K562 (cell line): ENCODE data around the gene TKT. TPM values are rescaled to one million over a fixed set of nuclear protein-coding genes. Genes with fewer than 3 reads are reported as not detected.

Experiments
- ATAC-seq: fragments of 200-7000 bp; cut with Tn5 transposase; 3 replicates; pipeline ENCODE4 v1.9.1; 2020; ENCODE audit warnings: moderate library complexity
- BruUV-seq: library from RNA; stranded (reverse); fragments of 400-500 nt; replicated peaks from 2 replicates; lab custom pipeline; 2021; lab: Mats Ljungman, UMichigan
- CTCF ChIA-PET: fragments of 300-600 bp; formaldehyde crosslinking; extraction: SDS; loops from one replicate; lab custom pipeline; 2021; ENCODE audit warnings: low intra/inter-chr PET ratio; lab: Yijun Ruan, JAX
- POLR2A ChIA-PET: fragments of 300-600, 350-650 bp; sonication (Branson Sonifier 250); formaldehyde crosslinking; extraction: SDS; loops from one replicate; lab custom pipeline; 2021; ENCODE audit warnings: antibody characterized with exemption, inconsistent platforms; lab: Yijun Ruan, JAX
- DNase-seq, 4 experiments: peaks; one replicate each; pipeline versions ENCODE4 v3.0.0 to v3.0.0-alpha.2; 2011 to 2018; ENCODE audit warnings: low spot score in 3 of 4, mixed read lengths in 3 of 4; ENCODE audit errors: extremely low read depth in 1 of 4
- FAIRE-seq: peaks from 2 replicates; lab custom pipeline; 2011; peaks lifted over from hg19 to GRCh38; lab: Jason Lieb, UNC
- H2AFZ ChIP-seq: 2 replicates; pipeline ENCODE4 v1.6.0; 2011; ENCODE audit warnings: low read depth, low read length, control low read depth, inconsistent platforms
- H3K27ac ChIP-seq: fragments of 200-600 bp; 3 replicates; pipeline ENCODE4 v1.8.0; 2011; ENCODE audit warnings: low read depth, mild to moderate bottlenecking, control low read depth, inconsistent platforms, low read length, moderate library complexity, mixed read lengths; ENCODE audit errors: extremely low read depth
- H3K27me3 ChIP-seq, 2 experiments: fragments of 300-600 bp in 1 of 2; 2 replicates in 1 of 2; 3 replicates in 1 of 2; pipeline versions ENCODE4 v1.6.0 to v1.8.0; 2011; ENCODE audit warnings: inconsistent platforms in 2 of 2, low read length in 2 of 2, mild to moderate bottlenecking in 1 of 2, mixed read lengths in 1 of 2, moderate library complexity in 1 of 2; ENCODE audit not compliant: control insufficient read depth in 2 of 2, insufficient read depth in 2 of 2
- H3K36me3 ChIP-seq: fragments of 300-600 bp; 3 replicates; pipeline ENCODE4 v1.8.0; 2011; ENCODE audit warnings: mild to moderate bottlenecking, low read length, inconsistent platforms; ENCODE audit not compliant: control insufficient read depth, insufficient read depth
- H3K4me1 ChIP-seq, 2 experiments: fragments of 200-600 bp in 1 of 2; replicated peaks in 1 of 2; 2 replicates in 1 of 2; 3 replicates in 1 of 2; pipeline versions ENCODE4 v1.5.1 to v1.8.0; 2011; ENCODE audit warnings: inconsistent platforms in 2 of 2, low read length in 2 of 2, mild to moderate bottlenecking in 1 of 2, mixed read lengths in 1 of 2, moderate library complexity in 1 of 2; ENCODE audit not compliant: control insufficient read depth in 2 of 2, insufficient read depth in 2 of 2
- H3K4me2 ChIP-seq: 2 replicates; pipeline ENCODE4 v1.6.1; 2011; ENCODE audit warnings: low read length, control low read depth, inconsistent platforms, mixed read lengths; ENCODE audit not compliant: insufficient read depth
- H3K4me3 ChIP-seq: fragments of 200-600 bp; sonication (generic), shearing (Covaris generic); 2 replicates; pipeline ENCODE4 v1.5.1; 2016; ENCODE audit warnings: control low read depth, inconsistent platforms
- H3K79me2 ChIP-seq: fragments of 200-600 bp; 3 replicates; pipeline ENCODE4 v1.8.0; 2011; ENCODE audit warnings: low read length, inconsistent platforms; ENCODE audit not compliant: control insufficient read depth, insufficient read depth
- H3K9ac ChIP-seq, 2 experiments: 2 replicates each; pipeline versions ENCODE4 v1.6.0 to v1.6.1; 2011; ENCODE audit warnings: low read depth in 2 of 2, low read length in 2 of 2, control low read depth in 1 of 2, inconsistent platforms in 1 of 2, mild to moderate bottlenecking in 1 of 2, mixed read lengths in 1 of 2; ENCODE audit not compliant: insufficient read depth in 1 of 2
- H3K9me1 ChIP-seq: one replicate; pipeline ENCODE4 v1.6.0; 2011; ENCODE audit warnings: inconsistent platforms, mild to moderate bottlenecking, low read length, moderate library complexity; ENCODE audit not compliant: control insufficient read depth, insufficient read depth
- H3K9me3 ChIP-seq: replicated peaks from 2 replicates; pipeline ENCODE4 v1.5.1; 2011; ENCODE audit warnings: low read depth, low read length, inconsistent platforms; ENCODE audit not compliant: control insufficient read depth, insufficient read depth
- H4K20me1 ChIP-seq: replicated peaks from 2 replicates; pipeline ENCODE4 v1.6.1; 2011; ENCODE audit warnings: low read length, inconsistent platforms, mixed read lengths; ENCODE audit not compliant: control insufficient read depth, insufficient read depth
- BRD4 ChIP-seq: fragments of 200-600 bp; sonication (generic); IDR thresholded peaks from 2 replicates; pipeline ENCODE4 v1.6.1; 2017; ENCODE audit warnings: inconsistent platforms
- C11orf30 ChIP-seq: fragments of 450-650 bp; IDR thresholded peaks from 2 replicates; pipeline ENCODE4 v1.6.1; 2016; ENCODE audit warnings: low read depth, mild to moderate bottlenecking
- CCAR2 ChIP-seq: fragments of 200-400 bp; formaldehyde crosslinking; IDR thresholded peaks from 2 replicates; pipeline ENCODE4 v1.6.1; 2017; ENCODE audit warnings: mild to moderate bottlenecking, low read depth, low read length
- KAT7 ChIP-seq: sonication (generic); formaldehyde crosslinking; IDR thresholded peaks from 2 replicates; pipeline ENCODE4 v1.8.0; 2022; ENCODE audit warnings: missing genetic modification reagents, mild to moderate bottlenecking, borderline replicate concordance
- MTA2 ChIP-seq: fragments of 450-650 bp; IDR thresholded peaks from 2 replicates; pipeline ENCODE4 v1.6.1; 2016; ENCODE audit warnings: low read depth
- MYC ChIP-seq, 2 experiments: fragments of 250-450 bp in 1 of 2; sonication (Bioruptor Pico) in 1 of 2; IDR thresholded peaks; 2 replicates each; pipeline versions ENCODE4 v1.5.1 to v1.6.1; 2012 to 2021; ENCODE audit warnings: low read depth in 2 of 2, borderline replicate concordance in 1 of 2, improper control_type of control experiment in 1 of 2, low read length in 1 of 2, mild to moderate bottlenecking in 1 of 2, moderate library complexity in 1 of 2
- NFXL1 ChIP-seq: fragments of 450-650 bp; formaldehyde crosslinking; IDR thresholded peaks from 2 replicates; pipeline ENCODE4 v1.4.0; 2021; ENCODE audit warnings: mild to moderate bottlenecking
- PURB ChIP-seq: sonication (generic); formaldehyde crosslinking; IDR thresholded peaks from 2 replicates; pipeline ENCODE4 v1.9.0; 2021; ENCODE audit warnings: low read depth, mild to moderate bottlenecking, missing genetic modification reagents
- SAP30 ChIP-seq: fragments of 200-600 bp; sonication (generic); IDR thresholded peaks from 2 replicates; pipeline ENCODE4 v1.6.1; 2012; ENCODE audit warnings: borderline replicate concordance, low read depth, mild to moderate bottlenecking, moderate library complexity, low read length, control low read depth, inconsistent platforms; ENCODE audit not compliant: insufficient read depth, poor library complexity, severe bottlenecking
- ZFP36 ChIP-seq: fragments of 150-350 bp; IDR thresholded peaks from 2 replicates; pipeline ENCODE4 v1.6.1; 2018; ENCODE audit warnings: low read length, low read depth; ENCODE audit not compliant: partially characterized antibody
- ZNF511 ChIP-seq: sonication (generic); formaldehyde crosslinking; IDR thresholded peaks from 2 replicates; pipeline ENCODE4 v1.8.0; 2022; ENCODE audit warnings: mild to moderate bottlenecking, missing genetic modification reagents
- ZNF695 ChIP-seq: fragments of 450-650 bp; formaldehyde crosslinking; IDR thresholded peaks from 2 replicates; pipeline ENCODE4 v1.4.0; 2020; ENCODE audit warnings: mild to moderate bottlenecking, moderate library complexity
- ZNF740 ChIP-seq, 3 experiments: fragments of 200-800 bp in 1 of 3; sonication (Bioruptor generic) in 1 of 3; sonication (generic) in 1 of 3; formaldehyde crosslinking in 1 of 3; IDR thresholded peaks; 2 replicates each; pipeline versions ENCODE4 v1.6.1 to v1.8.0; 2016 to 2022; ENCODE audit warnings: mild to moderate bottlenecking in 2 of 3, missing compliant biosample characterization in 2 of 3, missing genetic modification characterization in 2 of 3, missing genetic modification reagents in 1 of 3
- WGBS: fragments of 100-300 bp; shearing (Covaris generic); methylation state at CpG from one replicate; pipeline ENCODE4 v1.1.6; 2016; ENCODE audit warnings: low coverage, mixed read lengths; ENCODE audit not compliant: insufficient coverage; ENCODE audit errors: missing lambda C conversion rate; 5-methylcytosine and 5-hydroxymethylcytosine counted together
- in situ Hi-C: fragments of 300-500 bp; cut with MboI; formaldehyde crosslinking; loops from 4 replicates; pipeline ENCODE4 v1.15.0; 2018; ENCODE audit warnings: inconsistent platforms, mixed read lengths
- intact Hi-C: fragments of 100-400 bp; cut with micrococcal nuclease; formaldehyde crosslinking; loops from 2 replicates; pipeline ENCODE4 v1.14.2; 2022
- polyA plus RNA-seq, 8 experiments: library from polyadenylated mRNA; depleted of rRNA in 4 of 8; stranded (reverse) in 5 of 8; unstranded in 3 of 8; fragments of >200 nt; fragmentation: Nextera tagmentation in 2 of 8; fragmentation: Illumina TruSeq in 1 of 8; extraction: Ambion mirVana in 2 of 8; extraction: Trizol in 1 of 8; gene quantifications; 2 replicates each; pipeline versions ENCODE4 v1.2.1 to v1.2.3, GENCODE V29; 2011 to 2014; ENCODE audit warnings: inconsistent platforms in 1 of 8, missing spikeins in 1 of 8
- total RNA-seq, 7 experiments: library from RNA; depleted of rRNA in 6 of 7; stranded (reverse); fragments of >200 nt in 6 of 7; fragmentation: Illumina TruSeq in 2 of 7; extraction: Trizol in 2 of 7; gene quantifications; 2 replicates each; pipeline versions ENCODE4 v1.2.1 to v1.2.3, GENCODE V29; 2011 to 2021; ENCODE audit warnings: low replicate concordance in 1 of 7

Gene TKT
- total and polyA plus RNA-seq, 9 of the 15 experiments (the other 6 are each of a cell fraction or from before 2014, with no cell fraction given), result 58.1 to 401 (median 187) TPM

- TF ChIP-seq ZFP36 (no peak), BRD4 (no peak), MYC (IDR thresholded peaks at IDR 0.05; ENCODE audit: low read depth, low read length) (peak; percentile 81), MYC (CRISPR knock-in tag; IDR thresholded peaks at IDR 0.05; ENCODE audit: borderline replicate concordance, low read depth) (no peak)
These were observed 59.0 kb downstream of the TKT start (continued) for GRCh38 chr3:53196575-53197407.

- ChIA-PET CTCF (interaction anchor here (0.8 to 2.5 kb wide), 3 partner anchors 82 to 515 kb away, joined by 3 to 32 read pairs (median 4); no protein-coding TSS in a partner anchor), POLR2A (interaction anchor here (0.7 to 1.2 kb wide), 5 partner anchors 29 to 147 kb away, joined by 3 to 5 read pairs (median 3); no protein-coding TSS in a partner anchor)
- 28% methylated on average over 22 of the region's 36 CpGs for WGBS
- H3K4me3 ChIP-seq, result no peak overlapping the region
- 0 out of 3 replicates have a peak, but pooled peaks cover 2% of the 10 kb centered on the region for H3K36me3 ChIP-seq
- ATAC-seq (peak; percentile 87), FAIRE-seq (peak; percentile 67), DNase-seq (peak; percentile 66 to 76 (median 74))
- H3K9me1 ChIP-seq, result no peaks in the 10 kb centered on the region
- in situ Hi-C loops, result loop anchor here (5.0 kb wide), 1 partner anchor 84 kb away; no protein-coding TSS in a partner anchor
- H3K4me2 ChIP-seq, result peak overlapping the region; percentile 34; the same call in 1 of the 2 replicates
- peaks cover 9 to 19% of the 10 kb centered on the region in 2 experiments; a peak in 4 of 5 replicates for H3K4me1 ChIP-seq
- H2AFZ ChIP-seq, result peak overlapping the region; percentile 77
- 0 out of 2 replicates have a peak, but pooled peaks cover 5% of the 10 kb centered on the region for H4K20me1 ChIP-seq
- H3K9me3 ChIP-seq, result no peaks in the 10 kb centered on the region
- peak overlapping the region in 1 of 2 experiments; percentile 26; a peak in 1 of 4 replicates for H3K9ac ChIP-seq
- no peak overlapping the region for H3K27ac ChIP-seq
- intact Hi-C loops, result loop anchor here (1.0 to 5.0 kb wide), 3 partner anchors 64 to 345 kb away; partner anchors contain the start of gene RFT1
- no TSS peak for BruUV-seq
- H3K79me2 ChIP-seq, result no peaks in the 10 kb centered on the region
- no peaks in the 10 kb centered on the region for H3K27me3 ChIP-seq
- no peak for TF ChIP-seq PURB (CRISPR knock-in tag)
- no peak for TF ChIP-seq MTA2
- TF ChIP-seq C11orf30, result peak; percentile 35; the same call in 1 of the 2 replicates
- TF ChIP-seq ZNF740 (CRISPR knock-in tag; IDR thresholded peaks at IDR 0.05), result no peak
- TF ChIP-seq ZNF740 (tag; IDR thresholded peaks at IDR 0.05), result no peak
- no peak for TF ChIP-seq ZNF695 (CRISPR knock-in tag)
- no peak for TF ChIP-seq SAP30
- TF ChIP-seq NFXL1, result no peak
- TF ChIP-seq ZNF511 (CRISPR knock-in tag), result 0 out of 2 replicates have a peak, but pooled peaks have one; percentile 52
- TF ChIP-seq KAT7, result 0 out of 2 replicates have a peak, but pooled peaks have one; percentile 34
- TF ChIP-seq CCAR2, result no peak
These were observed 59.9 kb downstream of the TKT start for GRCh38 chr3:53195602-53196574.
